CD4-positive, alpha-beta memory T cell (primary cell): ENCODE data around the gene PRR3. TPM values are rescaled to one million over a fixed set of nuclear protein-coding genes. Genes with fewer than 3 reads are reported as not detected.

Experiments used
- CTCF ChIA-PET: fragments of 350-600 bp; sonication (Branson Sonifier 250); formaldehyde crosslinking; loops from one replicate; lab custom pipeline; 2021; ENCODE audit warnings: inconsistent platforms; ENCODE audit not compliant: partially characterized antibody; lab: Charles Lee
- POLR2A ChIA-PET: fragments of 350-600 bp; sonication (Branson Sonifier 250); formaldehyde crosslinking; loops from one replicate; lab custom pipeline; 2021; ENCODE audit not compliant: partially characterized antibody; lab: Charles Lee
- DNase-seq, 5 donors: peaks; one replicate each; pipeline versions ENCODE4 v3.0.0 to v3.0.0-alpha.2; 2020 to 2022; ENCODE audit warnings: mixed read lengths in 1 of 5
- H3K27ac ChIP-seq: one replicate; pipeline ENCODE4 v1.7.0; 2013; ENCODE audit warnings: low read depth, low read length
- H3K27me3 ChIP-seq: 2 replicates; pipeline ENCODE4 v1.7.0; 2013; ENCODE audit warnings: mild to moderate bottlenecking, low read length, moderate library complexity; ENCODE audit not compliant: insufficient read depth
- H3K36me3 ChIP-seq: 2 replicates; pipeline ENCODE4 v1.7.0; 2013; ENCODE audit warnings: mild to moderate bottlenecking, low read length, moderate library complexity; ENCODE audit not compliant: insufficient read depth
- H3K4me1 ChIP-seq: 2 replicates; pipeline ENCODE4 v1.7.0; 2013; ENCODE audit warnings: mild to moderate bottlenecking, low read length, moderate library complexity; ENCODE audit not compliant: insufficient read depth
- H3K4me3 ChIP-seq, 2 donors: one replicate each; pipeline ENCODE4 v1.7.0; 2013; ENCODE audit warnings: low read length in 2 of 2, mild to moderate bottlenecking in 1 of 2
- H3K9me3 ChIP-seq, 2 donors: one replicate each; pipeline ENCODE4 v1.7.0; 2013; ENCODE audit warnings: low read length in 2 of 2, control low read depth in 1 of 2; ENCODE audit not compliant: control insufficient read depth in 1 of 2
- H3K27ac Mint-ChIP-seq, 7 donors: one replicate each; pipeline ENCODE4 v1.8.0; 2020 to 2021; ENCODE audit warnings: mixed read lengths in 7 of 7, mild to moderate bottlenecking in 6 of 7, inconsistent platforms in 3 of 7, moderate library complexity in 3 of 7
- H3K27me3 Mint-ChIP-seq, 2 donors: one replicate each; pipeline ENCODE4 v1.8.0; 2020 to 2021; ENCODE audit warnings: mixed read lengths in 2 of 2
- H3K36me3 Mint-ChIP-seq, 2 donors: one replicate each; pipeline ENCODE4 v1.8.0; 2020 to 2021; ENCODE audit warnings: mixed read lengths in 2 of 2, inconsistent platforms in 1 of 2, mild to moderate bottlenecking in 1 of 2
- H3K4me1 Mint-ChIP-seq, 4 donors: one replicate each; pipeline ENCODE4 v1.8.0; 2020 to 2021; ENCODE audit warnings: mixed read lengths in 4 of 4, mild to moderate bottlenecking in 1 of 4
- H3K4me3 Mint-ChIP-seq, 8 donors: one replicate each; pipeline ENCODE4 v1.8.0; 2020 to 2021; ENCODE audit warnings: mixed read lengths in 8 of 8, mild to moderate bottlenecking in 7 of 8, moderate library complexity in 6 of 8, inconsistent platforms in 3 of 8
- H3K9me3 Mint-ChIP-seq, 8 donors: one replicate each; pipeline ENCODE4 v1.8.0; 2020 to 2021; ENCODE audit warnings: mixed read lengths in 8 of 8, mild to moderate bottlenecking in 5 of 8, inconsistent platforms in 3 of 8, moderate library complexity in 1 of 8
- intact Hi-C: fragments of 100-400 bp; cut with micrococcal nuclease; formaldehyde crosslinking; loops from one replicate; pipeline ENCODE4 v1.15.1; 2023
- polyA plus RNA-seq, 2 donors: library from polyadenylated mRNA; unstranded; fragments of 300-500 nt; fragmentation: Illumina TruSeq; gene quantifications; one replicate each; pipeline ENCODE4 v1.2.3, GENCODE V29; 2021
- total RNA-seq, 2 experiments: library from RNA; stranded (reverse); gene quantifications; one replicate each; pipeline ENCODE4 v1.2.3, GENCODE V29; 2021

The PRR3 gene
- total and polyA plus RNA-seq, 4 experiments from 2014 or later, result 4.3 to 29.1 (median 17.4) TPM

- H3K9me3 Mint-ChIP-seq, result peaks cover 0 to 4% (median 0%) of the 10 kb centered on the region in 8 donors
- POLR2A ChIA-PET, result interaction anchor here (0.7 to 8.6 kb wide), 23 partner anchors 10 to 165 kb away, joined by 3 to 133 read pairs (median 6); partner anchors contain the start of genes ABCF1, MDC1, MRPS18B and PPP1R10
- peak; percentile 98 to 99 (median 99) for DNase-seq
- intact Hi-C loops, result loop anchor here (1.0 to 10.0 kb wide), 9 partner anchors 14 to 349 kb away; partner anchors contain the start of genes ABCF1, DHX16, GTF2H4 and HLA-E
- H3K4me1 Mint-ChIP-seq, result peaks cover 26 to 65% (median 38%) of the 10 kb centered on the region in 4 donors
- H3K27me3 Mint-ChIP-seq, result peaks cover 0 to 1% of the 10 kb centered on the region in 2 donors
- H3K27ac Mint-ChIP-seq, result peak within 1 kb of the TSS; percentile 97 to 100 (median 100)
- Histone ChIP-seq H3K27ac (peak within 1 kb of the TSS; percentile 96), H3K9me3 (no peaks in the 10 kb centered on the region), H3K4me1 (peaks cover 30% of the 10 kb centered on the region), H3K27me3 (no peaks in the 10 kb centered on the region), H3K36me3 (peaks cover 33% of the 10 kb centered on the region), H3K4me3 (peak within 1 kb of the TSS; percentile 79 to 99)
- peak within 1 kb of the TSS; percentile 97 to 100 (median 99) for H3K4me3 Mint-ChIP-seq
- peaks cover 21 to 60% of the 10 kb centered on the region in 2 donors for H3K36me3 Mint-ChIP-seq
- CTCF ChIA-PET, result interaction anchor here (0.6 to 21.7 kb wide), 4 partner anchors 14 to 177 kb away, joined by 3 to 416 read pairs (median 43); no protein-coding TSS in a partner anchor
Measured at GRCh38 chr6:30556066-30556905, 809 bp upstream of the PRR3 start, which contains the start of gene GNL1. GNL1 (minus strand) TSS chr6:30556489; CDS start chr6:30556203, 286 bp downstream.

- DNase-seq, result peak in 1 of 5 donors; percentile 79
- peak overlapping the region; percentile 96 for H3K27ac ChIP-seq
- H3K27me3 ChIP-seq, result no peaks in the 10 kb centered on the region
- Mint-ChIP-seq H3K4me1 (peaks cover 28 to 65% (median 37%) of the 10 kb centered on the region in 4 donors), H3K27ac (peak overlapping the region; percentile 97 to 100 (median 100)), H3K9me3 (peaks cover 0 to 4% (median 0%) of the 10 kb centered on the region in 8 donors), H3K36me3 (peaks cover 14 to 52% of the 10 kb centered on the region in 2 donors), H3K27me3 (peaks cover 0 to 1% of the 10 kb centered on the region in 2 donors), H3K4me3 (peak overlapping the region; percentile 97 to 100 (median 99))
- intact Hi-C loops, result loop anchor here (1.0 to 10.0 kb wide), 3 partner anchors 40 to 347 kb away; partner anchors contain the start of genes GTF2H4 and TRIM39
- H3K36me3 ChIP-seq, result peaks cover 30% of the 10 kb centered on the region
- H3K4me1 ChIP-seq, result peaks cover 30% of the 10 kb centered on the region
- POLR2A ChIA-PET, result interaction anchor here (0.7 to 8.6 kb wide), 16 partner anchors 9 to 345 kb away, joined by 3 to 133 read pairs (median 9); partner anchors contain the start of genes ABCF1, DHX16, MDC1 and MRPS18B
- no peaks in the 10 kb centered on the region for H3K9me3 ChIP-seq
- CTCF ChIA-PET, result interaction anchor here (0.6 to 21.7 kb wide), 9 partner anchors 12 to 173 kb away, joined by 3 to 416 read pairs (median 4); partner anchors contain the start of gene ABCF1
- peak overlapping the region; percentile 79 to 99 for H3K4me3 ChIP-seq
Measured at GRCh38 chr6:30557683-30557981, 537 bp downstream of the PRR3 start.

- Histone ChIP-seq H3K27ac (no peak overlapping the region), H3K4me1 (peaks cover 14% of the 10 kb centered on the region), H3K9me3 (no peaks in the 10 kb centered on the region), H3K36me3 (peaks cover 10% of the 10 kb centered on the region), H3K27me3 (no peaks in the 10 kb centered on the region), H3K4me3 (no peak overlapping the region)
- peaks cover 0 to 1% of the 10 kb centered on the region in 2 donors for H3K27me3 Mint-ChIP-seq
- CTCF ChIA-PET, result interaction anchor here (0.6 kb wide), 1 partner anchor 28 kb away, joined by 3 read pairs; no protein-coding TSS in a partner anchor
- H3K27ac Mint-ChIP-seq, result peak overlapping the region in 1 of 7 donors; percentile 38
- H3K4me3 Mint-ChIP-seq, result no peak overlapping the region
- intact Hi-C loops, result no loop called here
- H3K36me3 Mint-ChIP-seq, result peaks cover 12 to 35% of the 10 kb centered on the region in 2 donors
- POLR2A ChIA-PET, result no interaction called here
- no peak for DNase-seq
- peaks cover 0 to 4% (median 0%) of the 10 kb centered on the region in 8 donors for H3K9me3 Mint-ChIP-seq
- H3K4me1 Mint-ChIP-seq, result peaks cover 13 to 45% (median 23%) of the 10 kb centered on the region in 4 donors
Measured at GRCh38 chr6:30560930-30561329, 3.8 kb downstream of the PRR3 start.

- Histone ChIP-seq H3K27me3 (no peaks in the 10 kb centered on the region), H3K4me3 (no peak overlapping the region), H3K9me3 (no peaks in the 10 kb centered on the region), H3K4me1 (peaks cover 10% of the 10 kb centered on the region), H3K36me3 (peaks cover 10% of the 10 kb centered on the region), H3K27ac (no peak overlapping the region)
- intact Hi-C loops, result no loop called here
- H3K9me3 Mint-ChIP-seq, result no peaks in the 10 kb centered on the region
- H3K27ac Mint-ChIP-seq, result peak overlapping the region in 3 of 7 donors; percentile 8 to 77 (median 38)
- ChIA-PET CTCF (interaction anchor here (1.3 to 2.0 kb wide), 4 partner anchors 8 to 22 kb away, joined by 3 to 11 read pairs (median 5); no protein-coding TSS in a partner anchor), POLR2A (interaction anchor here (0.9 to 1.8 kb wide), 2 partner anchors 20 to 53 kb away, joined by 3 to 6 read pairs; no protein-coding TSS in a partner anchor)
- no peak overlapping the region for H3K4me3 Mint-ChIP-seq
- peaks cover 12 to 17% of the 10 kb centered on the region in 2 donors for H3K36me3 Mint-ChIP-seq
- peaks cover 8 to 27% (median 16%) of the 10 kb centered on the region in 4 donors for H3K4me1 Mint-ChIP-seq
- no peak for DNase-seq
- H3K27me3 Mint-ChIP-seq, result no peaks in the 10 kb centered on the region
Measured at GRCh38 chr6:30562470-30563425, 5.7 kb downstream of the PRR3 start.

- Histone ChIP-seq H3K4me1 (no peaks in the 10 kb centered on the region), H3K27me3 (no peaks in the 10 kb centered on the region), H3K36me3 (peaks cover 10% of the 10 kb centered on the region), H3K9me3 (no peaks in the 10 kb centered on the region), H3K4me3 (no peak overlapping the region), H3K27ac (no peak overlapping the region)
- H3K4me3 Mint-ChIP-seq, result no peak overlapping the region
- H3K9me3 Mint-ChIP-seq, result no peaks in the 10 kb centered on the region
- H3K4me1 Mint-ChIP-seq, result peaks cover 3 to 23% (median 13%) of the 10 kb centered on the region in 4 donors
- intact Hi-C loops, result no loop called here
- no peaks in the 10 kb centered on the region for H3K27me3 Mint-ChIP-seq
- peak overlapping the region in 5 of 7 donors; percentile 14 to 71 (median 47) for H3K27ac Mint-ChIP-seq
- DNase-seq, result no peak
- POLR2A ChIA-PET, result interaction anchor here (0.6 to 1.8 kb wide), 4 partner anchors 22 to 1028 kb away, joined by 3 to 6 read pairs (median 3); partner anchors contain the start of genes MRPS18B and PPP1R10
- CTCF ChIA-PET, result interaction anchor here (1.3 to 2.0 kb wide), 4 partner anchors 9 to 34 kb away, joined by 3 to 11 read pairs (median 5); no protein-coding TSS in a partner anchor
- peaks cover 12 to 17% of the 10 kb centered on the region in 2 donors for H3K36me3 Mint-ChIP-seq
Measured at GRCh38 chr6:30564114-30564513, 7.0 kb downstream of the PRR3 start.

GRCh38 chr6:30565772-30566171 lies 8.7 kb downstream of the PRR3 start:
- POLR2A ChIA-PET, result interaction anchor here (1.1 to 1.6 kb wide), 6 partner anchors 21 to 156 kb away, joined by 3 to 6 read pairs (median 3); no protein-coding TSS in a partner anchor
- Histone ChIP-seq H3K4me1 (peaks cover 10% of the 10 kb centered on the region), H3K27ac (no peak overlapping the region), H3K36me3 (peaks cover 10% of the 10 kb centered on the region), H3K4me3 (no peak overlapping the region), H3K9me3 (no peaks in the 10 kb centered on the region), H3K27me3 (no peaks in the 10 kb centered on the region)
- H3K27ac Mint-ChIP-seq, result peak overlapping the region in 2 of 7 donors; percentile 19 to 35
- peaks cover 0 to 2% (median 0%) of the 10 kb centered on the region in 8 donors for H3K9me3 Mint-ChIP-seq
- intact Hi-C loops, result no loop called here
- no peak for DNase-seq
- no peaks in the 10 kb centered on the region for H3K27me3 Mint-ChIP-seq
- H3K4me1 Mint-ChIP-seq, result peaks cover 17 to 25% (median 21%) of the 10 kb centered on the region in 4 donors
- no peak overlapping the region for H3K4me3 Mint-ChIP-seq
- CTCF ChIA-PET, result interaction anchor here (0.6 to 2.6 kb wide), 4 partner anchors 21 to 82 kb away, joined by 3 to 10 read pairs (median 3); no protein-coding TSS in a partner anchor
- peaks cover 12 to 15% of the 10 kb centered on the region in 2 donors for H3K36me3 Mint-ChIP-seq
